Kidney epithelial cell (primary cell): ENCODE data around the gene PLCG2. TPM values are rescaled to one million over a fixed set of nuclear protein-coding genes. Genes with fewer than 3 reads are reported as not detected.
"Not testable (repeated sequence)": the region's sequence is repeated elsewhere in the genome, so short reads cannot be mapped to it uniquely, and the experiment has no call there.

Source experiments
- DNase-seq: peaks from one replicate; pipeline ENCODE4 v3.0.0-alpha.2; 2010; ENCODE audit warnings: low read depth
- H3K27me3 ChIP-seq: 2 replicates; pipeline ENCODE4 v1.6.0; 2011; ENCODE audit warnings: low read length; ENCODE audit not compliant: control insufficient read depth, insufficient read depth
- H3K36me3 ChIP-seq: 2 replicates; pipeline ENCODE4 v1.5.1; 2011; ENCODE audit warnings: low read length; ENCODE audit not compliant: control insufficient read depth, insufficient read depth
- H3K4me3 ChIP-seq: 2 replicates; pipeline ENCODE4 v1.5.1; 2011; ENCODE audit warnings: low read depth, mild to moderate bottlenecking, control low read depth, low read length
- CTCF ChIP-seq: IDR thresholded peaks from 2 replicates; pipeline ENCODE4 v1.5.1; 2011; ENCODE audit warnings: mild to moderate bottlenecking, moderate library complexity, low read length, control low read depth, inconsistent platforms; ENCODE audit not compliant: insufficient read depth, poor library complexity, severe bottlenecking
- total RNA-seq: library from RNA; depleted of rRNA; stranded (reverse); fragments of >200 nt; gene quantifications from 2 replicates; pipeline ENCODE4 v1.2.3, GENCODE V29; 2015

PLCG2 gene
- total RNA-seq, 1 donor from 2014 or later = 17.3 TPM

- DNase-seq = no peak
- no peak for TF ChIP-seq CTCF
- no peak overlapping the region for H3K4me3 ChIP-seq
- H3K27me3 ChIP-seq = no peaks in the 10 kb centered on the region
- H3K36me3 ChIP-seq = no peaks in the 10 kb centered on the region
These were observed 94.1 kb downstream of the PLCG2 start for GRCh38 chr16:81873206-81873605.

GRCh38 chr16:81873843-81874752 lies 95.0 kb downstream of the PLCG2 start:
- no peak for DNase-seq
- peak; percentile 94 for TF ChIP-seq CTCF
- H3K36me3 ChIP-seq = no peaks in the 10 kb centered on the region
- no peaks in the 10 kb centered on the region for H3K27me3 ChIP-seq
- H3K4me3 ChIP-seq = no peak overlapping the region

GRCh38 chr16:81875461-81875860 lies 96.4 kb downstream of the PLCG2 start:
- Histone ChIP-seq H3K27me3 (no peaks in the 10 kb centered on the region), H3K36me3 (no peaks in the 10 kb centered on the region), H3K4me3 (no peak overlapping the region)
- TF ChIP-seq CTCF = no peak
- DNase-seq = no peak

GRCh38 chr16:81876273-81876900 lies 97.3 kb downstream of the PLCG2 start:
- no peak for DNase-seq
- no peak overlapping the region for H3K4me3 ChIP-seq
- no peaks in the 10 kb centered on the region for H3K27me3 ChIP-seq
- no peak for TF ChIP-seq CTCF
- H3K36me3 ChIP-seq = no peaks in the 10 kb centered on the region

- not testable (repeated sequence) for H3K27me3 ChIP-seq, H3K4me3 ChIP-seq, H3K36me3 ChIP-seq, DNase-seq
These were observed 98.4 kb downstream of the PLCG2 start for GRCh38 chr16:81877490-81877889.

GRCh38 chr16:81878529-81878928 lies 99.4 kb downstream of the PLCG2 start:
- H3K36me3 ChIP-seq = no peaks in the 10 kb centered on the region
- H3K4me3 ChIP-seq = no peak overlapping the region
- DNase-seq = no peak
- no peak for TF ChIP-seq CTCF
- no peaks in the 10 kb centered on the region for H3K27me3 ChIP-seq
